ENCODE results near the gene ATG9A.

DNA sequence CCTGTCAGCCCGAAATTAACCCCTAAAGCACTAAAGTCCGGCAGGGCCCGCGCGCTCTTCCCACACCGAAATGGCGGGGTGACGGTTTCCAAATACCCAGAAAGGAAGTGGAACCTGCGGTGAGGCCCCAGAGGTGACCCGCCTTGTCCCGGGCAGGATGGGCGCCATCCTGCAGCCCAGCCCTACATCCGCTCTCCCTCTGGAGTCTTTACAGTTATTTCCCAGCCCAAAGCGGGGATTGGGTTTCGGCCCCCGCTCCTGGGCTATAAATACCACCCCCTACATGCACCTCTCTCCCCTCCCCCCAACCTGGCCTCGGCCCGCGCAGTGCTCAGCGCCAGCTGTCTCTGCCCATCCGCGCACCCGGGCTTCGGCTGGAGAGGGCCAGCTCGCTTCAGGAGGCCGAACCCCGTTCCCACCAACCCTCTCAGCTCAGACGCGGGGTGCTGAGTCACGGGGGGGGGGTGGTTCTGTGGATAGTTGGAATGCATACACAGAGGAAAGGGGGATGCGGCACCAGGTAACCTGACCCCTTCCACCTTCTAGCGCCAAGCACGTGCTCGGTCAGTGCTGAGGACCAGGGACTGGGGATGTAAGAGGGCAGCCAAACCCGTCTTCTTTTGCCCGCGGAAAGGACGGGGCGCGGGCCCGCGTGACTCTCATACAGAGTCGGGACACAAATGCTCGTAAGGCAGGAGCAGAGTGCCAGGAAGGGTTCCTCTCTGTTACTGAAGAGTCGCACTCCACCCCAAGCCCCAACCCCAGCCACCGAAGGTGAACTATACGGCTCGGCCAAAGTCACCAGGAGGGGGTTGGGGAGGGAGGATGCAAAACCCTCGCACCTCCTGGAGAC is 23.7 kb upstream of the ATG9A start, which contains the start of gene TUBA4B:
- TF ChIP-seq, protein P1, sequence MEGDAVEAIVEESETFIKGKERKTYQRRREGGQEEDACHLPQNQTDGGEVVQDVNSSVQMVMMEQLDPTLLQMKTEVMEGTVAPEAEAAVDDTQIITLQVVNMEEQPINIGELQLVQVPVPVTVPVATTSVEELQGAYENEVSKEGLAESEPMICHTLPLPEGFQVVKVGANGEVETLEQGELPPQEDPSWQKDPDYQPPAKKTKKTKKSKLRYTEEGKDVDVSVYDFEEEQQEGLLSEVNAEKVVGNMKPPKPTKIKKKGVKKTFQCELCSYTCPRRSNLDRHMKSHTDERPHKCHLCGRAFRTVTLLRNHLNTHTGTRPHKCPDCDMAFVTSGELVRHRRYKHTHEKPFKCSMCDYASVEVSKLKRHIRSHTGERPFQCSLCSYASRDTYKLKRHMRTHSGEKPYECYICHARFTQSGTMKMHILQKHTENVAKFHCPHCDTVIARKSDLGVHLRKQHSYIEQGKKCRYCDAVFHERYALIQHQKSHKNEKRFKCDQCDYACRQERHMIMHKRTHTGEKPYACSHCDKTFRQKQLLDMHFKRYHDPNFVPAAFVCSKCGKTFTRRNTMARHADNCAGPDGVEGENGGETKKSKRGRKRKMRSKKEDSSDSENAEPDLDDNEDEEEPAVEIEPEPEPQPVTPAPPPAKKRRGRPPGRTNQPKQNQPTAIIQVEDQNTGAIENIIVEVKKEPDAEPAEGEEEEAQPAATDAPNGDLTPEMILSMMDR (IDR thresholded peaks at IDR 0.05; ENCODE audit: extremely low read depth in 1 of 2, insufficient read depth in 1 of 2, low read depth in 1 of 2, low read length in 2 of 2), result no peak
- no peak for TF ChIP-seq POLR2AphosphoS5 (IDR thresholded peaks at IDR 0.05; ENCODE audit: insufficient read depth, low read depth, low read length)
- no peak for TF ChIP-seq POLR2A (IDR thresholded peaks at IDR 0.05; ENCODE audit: low read depth, low read length)
- TF ChIP-seq, protein P2, sequence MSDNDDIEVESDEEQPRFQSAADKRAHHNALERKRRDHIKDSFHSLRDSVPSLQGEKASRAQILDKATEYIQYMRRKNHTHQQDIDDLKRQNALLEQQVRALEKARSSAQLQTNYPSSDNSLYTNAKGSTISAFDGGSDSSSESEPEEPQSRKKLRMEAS (IDR thresholded peaks at IDR 0.05; ENCODE audit: insufficient read depth, insufficient read length), result no peak
- no peak for TF ChIP-seq EZH2 (IDR thresholded peaks at IDR 0.05; ENCODE audit: borderline replicate concordance, low read depth, low read length, severe bottlenecking)

Measured in endothelial cell of umbilical vein (primary cell).